Testis (tissue), 2 donors: Measurements from ENCODE around the gene AGPAT1.

Experiments
- CTCF ChIP-seq, 3 experiments: fragments of 450-650 bp in 2 of 3; fragments of 200-600 bp in 1 of 3; sonication (generic) in 1 of 3; IDR thresholded peaks; one replicate each; pipeline ENCODE4 v1.5.1; 2016 to 2019; ENCODE audit warnings: antibody characterized with exemption in 3 of 3, mild to moderate bottlenecking in 2 of 3, moderate library complexity in 1 of 3
- POLR2A ChIP-seq: fragments of 450-650 bp; IDR thresholded peaks from one replicate; pipeline ENCODE4 v1.6.1; 2017; ENCODE audit warnings: antibody characterized with exemption, mild to moderate bottlenecking, moderate library complexity

GRCh38 chr6:32163559-32164258 is 12.2 kb downstream of the AGPAT1 start:
- TF ChIP-seq POLR2A, result no peak
- no peak for TF ChIP-seq CTCF (IDR thresholded peaks at IDR 0.05)
